ENCODE data around the gene FHL3.

DNA sequence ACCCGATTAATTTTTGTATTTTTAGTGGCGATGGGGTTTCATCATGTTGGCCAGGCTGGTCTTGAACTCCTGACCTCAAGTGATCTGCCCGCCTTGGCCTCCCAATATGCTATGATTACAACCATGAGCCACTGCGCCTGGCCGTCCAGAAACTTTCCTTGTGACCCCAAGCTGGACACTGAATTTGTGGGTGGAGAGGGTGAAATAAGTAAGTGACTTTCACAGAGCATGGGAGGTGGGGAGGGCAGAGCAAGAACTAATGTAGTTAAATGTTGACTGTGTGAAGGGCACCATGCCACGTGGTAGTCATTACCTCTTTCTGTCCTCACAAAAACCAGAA is 4.5 kb upstream of the FHL3 start:
- TF ChIP-seq, protein P1, sequence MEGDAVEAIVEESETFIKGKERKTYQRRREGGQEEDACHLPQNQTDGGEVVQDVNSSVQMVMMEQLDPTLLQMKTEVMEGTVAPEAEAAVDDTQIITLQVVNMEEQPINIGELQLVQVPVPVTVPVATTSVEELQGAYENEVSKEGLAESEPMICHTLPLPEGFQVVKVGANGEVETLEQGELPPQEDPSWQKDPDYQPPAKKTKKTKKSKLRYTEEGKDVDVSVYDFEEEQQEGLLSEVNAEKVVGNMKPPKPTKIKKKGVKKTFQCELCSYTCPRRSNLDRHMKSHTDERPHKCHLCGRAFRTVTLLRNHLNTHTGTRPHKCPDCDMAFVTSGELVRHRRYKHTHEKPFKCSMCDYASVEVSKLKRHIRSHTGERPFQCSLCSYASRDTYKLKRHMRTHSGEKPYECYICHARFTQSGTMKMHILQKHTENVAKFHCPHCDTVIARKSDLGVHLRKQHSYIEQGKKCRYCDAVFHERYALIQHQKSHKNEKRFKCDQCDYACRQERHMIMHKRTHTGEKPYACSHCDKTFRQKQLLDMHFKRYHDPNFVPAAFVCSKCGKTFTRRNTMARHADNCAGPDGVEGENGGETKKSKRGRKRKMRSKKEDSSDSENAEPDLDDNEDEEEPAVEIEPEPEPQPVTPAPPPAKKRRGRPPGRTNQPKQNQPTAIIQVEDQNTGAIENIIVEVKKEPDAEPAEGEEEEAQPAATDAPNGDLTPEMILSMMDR (IDR thresholded peaks at IDR 0.05; ENCODE audit: low read depth, low read length, missing input control) = no peak
- TF ChIP-seq EGR1 (IDR thresholded peaks at IDR 0.05; ENCODE audit: low read depth in 2 of 2) (no peak), JUND (IDR thresholded peaks at IDR 0.05) (no peak), ATF3 (IDR thresholded peaks at IDR 0.05) (no peak), GABPA (IDR thresholded peaks at IDR 0.05 in 1 of 2, conservative IDR thresholded peaks at IDR 0.05 in 1 of 2) (no peak), NR2F2 (IDR thresholded peaks at IDR 0.05) (no peak), RAD21 (IDR thresholded peaks at IDR 0.05) (no peak), TAF1 (conservative IDR thresholded peaks at IDR 0.05) (no peak), SP1 (IDR thresholded peaks at IDR 0.05) (no peak), HNF4A (conservative IDR thresholded peaks at IDR 0.05) (no peak)
- TF ChIP-seq, protein P2, sequence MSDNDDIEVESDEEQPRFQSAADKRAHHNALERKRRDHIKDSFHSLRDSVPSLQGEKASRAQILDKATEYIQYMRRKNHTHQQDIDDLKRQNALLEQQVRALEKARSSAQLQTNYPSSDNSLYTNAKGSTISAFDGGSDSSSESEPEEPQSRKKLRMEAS (IDR thresholded peaks at IDR 0.05) = no peak
- TF ChIP-seq, protein P3, sequence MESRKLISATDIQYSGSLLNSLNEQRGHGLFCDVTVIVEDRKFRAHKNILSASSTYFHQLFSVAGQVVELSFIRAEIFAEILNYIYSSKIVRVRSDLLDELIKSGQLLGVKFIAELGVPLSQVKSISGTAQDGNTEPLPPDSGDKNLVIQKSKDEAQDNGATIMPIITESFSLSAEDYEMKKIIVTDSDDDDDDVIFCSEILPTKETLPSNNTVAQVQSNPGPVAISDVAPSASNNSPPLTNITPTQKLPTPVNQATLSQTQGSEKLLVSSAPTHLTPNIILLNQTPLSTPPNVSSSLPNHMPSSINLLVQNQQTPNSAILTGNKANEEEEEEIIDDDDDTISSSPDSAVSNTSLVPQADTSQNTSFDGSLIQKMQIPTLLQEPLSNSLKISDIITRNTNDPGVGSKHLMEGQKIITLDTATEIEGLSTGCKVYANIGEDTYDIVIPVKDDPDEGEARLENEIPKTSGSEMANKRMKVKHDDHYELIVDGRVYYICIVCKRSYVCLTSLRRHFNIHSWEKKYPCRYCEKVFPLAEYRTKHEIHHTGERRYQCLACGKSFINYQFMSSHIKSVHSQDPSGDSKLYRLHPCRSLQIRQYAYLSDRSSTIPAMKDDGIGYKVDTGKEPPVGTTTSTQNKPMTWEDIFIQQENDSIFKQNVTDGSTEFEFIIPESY (IDR thresholded peaks at IDR 0.05) = no peak
